Right atrium auricular region (tissue), 2 donors: ENCODE data around the gene MDC1. TPM values are rescaled to one million over a fixed set of nuclear protein-coding genes. Genes with fewer than 3 reads are reported as not detected.
"Not testable (repeated sequence)": the region's sequence is repeated elsewhere in the genome, so short reads cannot be mapped to it uniquely, and the experiment has no call there.

ENCODE experiments used
- DNase-seq: peaks from one replicate; pipeline ENCODE4 v3.0.0-alpha.2; 2019; ENCODE audit warnings: low spot score
- H3K27ac ChIP-seq, 2 donors: fragments of 200-600 bp; sonication (generic); 1 replicate in 1 of 2; 2 replicates in 1 of 2; pipeline ENCODE4 v1.5.1; 2016 to 2019
- H3K27me3 ChIP-seq, 2 donors: fragments of 200-600 bp; sonication (generic); one replicate each; pipeline versions ENCODE4 v1.5.1 to v1.6.0; 2017 to 2019
- H3K36me3 ChIP-seq: fragments of 200-600 bp; sonication (generic); one replicate; pipeline ENCODE4 v1.5.1; 2016
- H3K4me1 ChIP-seq, 2 donors: fragments of 200-600 bp; sonication (generic); one replicate each; pipeline versions ENCODE4 v1.5.1 to v1.6.0; 2017 to 2019
- H3K4me3 ChIP-seq, 2 donors: fragments of 200-600 bp; sonication (generic); 1 replicate in 1 of 2; 2 replicates in 1 of 2; pipeline ENCODE4 v1.5.1; 2017 to 2019; ENCODE audit warnings: mild to moderate bottlenecking in 1 of 2, moderate library complexity in 1 of 2
- H3K9me3 ChIP-seq, 2 donors: fragments of 200-600 bp; sonication (generic); one replicate each; pipeline ENCODE4 v1.5.1; 2019
- CTCF ChIP-seq, 2 donors: fragments of 200-600 bp; sonication (generic); IDR thresholded peaks; one replicate each; pipeline ENCODE4 v1.5.1; 2019; ENCODE audit warnings: antibody characterized with exemption in 2 of 2
- total RNA-seq, 2 donors: library from RNA; depleted of rRNA; stranded (reverse); fragments of >200 nt; gene quantifications; one replicate each; pipeline ENCODE4 v1.1.0, GENCODE V29; 2016

Gene MDC1
- 10 to 100 TPM in 1 of 2 donors, 1 to 10 TPM in 1; 6.7 to 12.3 TPM for total RNA-seq

- no peaks in the 10 kb centered on the region for H3K27me3 ChIP-seq
- peak; percentile 100 for DNase-seq
- peak within 1 kb of the TSS; percentile 53 to 67 for H3K4me3 ChIP-seq
- peaks cover 0 to 38% of the 10 kb centered on the region in 2 donors for H3K4me1 ChIP-seq
- peak within 1 kb of the TSS; percentile 91 to 94 for H3K27ac ChIP-seq
- peak in 1 of 2 donors; percentile 45 for TF ChIP-seq CTCF (IDR thresholded peaks at IDR 0.05)
- no peaks in the 10 kb centered on the region for H3K9me3 ChIP-seq
- H3K36me3 ChIP-seq, result peaks cover 18% of the 10 kb centered on the region
Measured at GRCh38 chr6:30717129-30717844, at the start of gene MDC1. MDC1 (minus strand) TSS chr6:30717281; CDS start chr6:30715175, 2,106 bp downstream.

- H3K4me1 ChIP-seq, result peaks cover 3 to 51% of the 10 kb centered on the region in 2 donors
- peak overlapping the region; percentile 5 to 48 for H3K27ac ChIP-seq
- TF ChIP-seq CTCF (IDR thresholded peaks at IDR 0.05), result no peak
- H3K27me3 ChIP-seq, result no peaks in the 10 kb centered on the region
- H3K36me3 ChIP-seq, result no peaks in the 10 kb centered on the region
- DNase-seq, result no peak
- no peak overlapping the region for H3K4me3 ChIP-seq
- H3K9me3 ChIP-seq, result no peaks in the 10 kb centered on the region
Measured at GRCh38 chr6:30766461-30767157, 49.5 kb upstream of the MDC1 start.

GRCh38 chr6:30765495-30765894 lies 48.4 kb upstream of the MDC1 start:
- DNase-seq, H3K36me3 ChIP-seq, H3K4me3 ChIP-seq, H3K27me3 ChIP-seq, H3K9me3 ChIP-seq: not testable (repeated sequence)
- peaks cover 3 to 51% of the 10 kb centered on the region in 2 donors for H3K4me1 ChIP-seq
- H3K27ac ChIP-seq, result peak overlapping the region in 1 of 2 donors; percentile 88

- H3K4me3 ChIP-seq, H3K27me3 ChIP-seq, DNase-seq, H3K36me3 ChIP-seq, H3K9me3 ChIP-seq: not testable (repeated sequence)
- Histone ChIP-seq H3K4me1 (peaks cover 3 to 53% of the 10 kb centered on the region in 2 donors), H3K27ac (peak overlapping the region; percentile 37 to 88)
Measured at GRCh38 chr6:30764490-30765043, 47.5 kb upstream of the MDC1 start.

- Histone ChIP-seq H3K4me3 (no peak overlapping the region), H3K27me3 (no peaks in the 10 kb centered on the region), H3K9me3 (no peaks in the 10 kb centered on the region), H3K4me1 (peaks cover 0 to 53% of the 10 kb centered on the region in 2 donors), H3K36me3 (no peaks in the 10 kb centered on the region), H3K27ac (peak overlapping the region; percentile 37 to 88)
- DNase-seq, result no peak
- TF ChIP-seq CTCF (IDR thresholded peaks at IDR 0.05), result no peak
Measured at GRCh38 chr6:30763618-30764489, 46.8 kb upstream of the MDC1 start.

GRCh38 chr6:30763155-30763617 lies 46.1 kb upstream of the MDC1 start:
- no peak for TF ChIP-seq CTCF (IDR thresholded peaks at IDR 0.05)
- Histone ChIP-seq H3K4me3 (no peak overlapping the region), H3K9me3 (no peaks in the 10 kb centered on the region), H3K36me3 (no peaks in the 10 kb centered on the region), H3K27me3 (no peaks in the 10 kb centered on the region), H3K4me1 (peaks cover 0 to 54% of the 10 kb centered on the region in 2 donors), H3K27ac (peak overlapping the region in 1 of 2 donors; percentile 88)
- no peak for DNase-seq
